K562 (cell line): ENCODE results near the gene ATF5. TPM values are rescaled to one million over a fixed set of nuclear protein-coding genes. Genes with fewer than 3 reads are reported as not detected.

Experiments
- CC2D1A ChIP-seq: fragments of 450-650 bp; IDR thresholded peaks from 2 replicates; pipeline ENCODE4 v1.6.1; 2017; ENCODE audit warnings: mild to moderate bottlenecking
- CHAMP1 ChIP-seq: fragments of 450-650 bp; IDR thresholded peaks from 2 replicates; pipeline ENCODE4 v1.6.1; 2016; ENCODE audit warnings: mild to moderate bottlenecking
- DNMT1 ChIP-seq: fragments of 450-650 bp; IDR thresholded peaks from 2 replicates; pipeline ENCODE4 v1.6.1; 2016; ENCODE audit warnings: antibody characterized with exemption, mild to moderate bottlenecking
- E2F3 ChIP-seq: fragments of 250-450 bp; sonication (Bioruptor Pico); IDR thresholded peaks from 2 replicates; pipeline ENCODE4 v1.4.0; 2020; ENCODE audit warnings: mild to moderate bottlenecking
- FOXK1 ChIP-seq: sonication (generic); formaldehyde crosslinking; IDR thresholded peaks from 2 replicates; pipeline ENCODE4 v1.8.0; 2022; ENCODE audit warnings: missing genetic modification reagents, mild to moderate bottlenecking, borderline replicate concordance
- FOXP1 ChIP-seq: sonication (generic); formaldehyde crosslinking; IDR thresholded peaks from 2 replicates; pipeline ENCODE4 v1.8.0; 2022; ENCODE audit warnings: mild to moderate bottlenecking, missing genetic modification reagents
- HNRNPLL ChIP-seq: fragments of 200-400 bp; formaldehyde crosslinking; IDR thresholded peaks from 2 replicates; pipeline ENCODE4 v1.6.1; 2017; ENCODE audit warnings: low read length, low read depth, mild to moderate bottlenecking; ENCODE audit not compliant: poor library complexity, severe bottlenecking
- MAX ChIP-seq: sonication (generic); formaldehyde crosslinking; IDR thresholded peaks from 2 replicates; pipeline ENCODE4 v1.9.0; 2022; ENCODE audit warnings: mild to moderate bottlenecking, missing genetic modification reagents
- MAZ ChIP-seq, 2 experiments: fragments of 450-650 bp in 1 of 2; sonication (generic) in 1 of 2; formaldehyde crosslinking; IDR thresholded peaks in 1 of 2; conservative IDR thresholded peaks in 1 of 2; 2 replicates each; pipeline versions ENCODE4 v1.4.0 to v1.5.0; 2020; ENCODE audit warnings: mild to moderate bottlenecking in 1 of 2, missing genetic modification reagents in 1 of 2
- MCM2 ChIP-seq: fragments of 450-650 bp; IDR thresholded peaks from 2 replicates; pipeline ENCODE4 v1.6.1; 2017; ENCODE audit warnings: low read depth, mild to moderate bottlenecking
- MIER1 ChIP-seq: fragments of 450-650 bp; IDR thresholded peaks from 2 replicates; pipeline ENCODE4 v1.6.1; 2016; ENCODE audit warnings: antibody characterized with exemption, mild to moderate bottlenecking, low read depth
- NFE2 ChIP-seq: IDR thresholded peaks from 2 replicates; pipeline ENCODE4 v1.6.1; 2014; ENCODE audit warnings: antibody characterized with exemption, low read depth
- NR2C1 ChIP-seq, 2 experiments: fragments of 450-650 bp; IDR thresholded peaks; 2 replicates each; pipeline ENCODE4 v1.6.1; 2017; ENCODE audit warnings: mild to moderate bottlenecking in 2 of 2, antibody characterized with exemption in 1 of 2, inconsistent platforms in 1 of 2, missing compliant biosample characterization in 1 of 2, missing genetic modification characterization in 1 of 2
- NR4A1 ChIP-seq, 2 experiments: fragments of 250-450 bp in 1 of 2; fragments of 450-650 bp in 1 of 2; sonication (Bioruptor Pico) in 1 of 2; IDR thresholded peaks; 2 replicates each; pipeline versions ENCODE4 v1.4.0 to v1.6.1; 2016 to 2020; ENCODE audit warnings: mild to moderate bottlenecking in 2 of 2, missing compliant biosample characterization in 1 of 2, missing genetic modification characterization in 1 of 2, moderate library complexity in 1 of 2
- POU5F1 ChIP-seq: fragments of 150-350 bp; IDR thresholded peaks from 2 replicates; pipeline ENCODE4 v1.6.1; 2014; ENCODE audit warnings: borderline replicate concordance, low read length, low read depth, mild to moderate bottlenecking; ENCODE audit not compliant: partially characterized antibody
- SMAD2 ChIP-seq: fragments of 150-350 bp; IDR thresholded peaks from 2 replicates; pipeline ENCODE4 v1.6.1; 2014; ENCODE audit warnings: low read depth, mild to moderate bottlenecking, low read length
- SNRNP70 ChIP-seq: fragments of 200-400 bp; formaldehyde crosslinking; optimal IDR thresholded peaks from 2 replicates; pipeline ENCODE3; 2017; ENCODE audit warnings: low read depth, low read length
- SP1 ChIP-seq: sonication (generic); formaldehyde crosslinking; IDR thresholded peaks from 2 replicates; pipeline ENCODE4 v1.8.1; 2022; ENCODE audit warnings: mild to moderate bottlenecking, missing genetic modification reagents
- TRIM24 ChIP-seq, 2 experiments: fragments of 450-650 bp; IDR thresholded peaks; 2 replicates each; pipeline ENCODE4 v1.6.1; 2016
- U2AF2 ChIP-seq: fragments of 200-400 bp; formaldehyde crosslinking; optimal IDR thresholded peaks from 2 replicates; pipeline ENCODE3; 2017; ENCODE audit warnings: low read depth, mild to moderate bottlenecking, low read length
- ZFPM2 ChIP-seq: fragments of 250-450 bp; sonication (Bioruptor Pico); IDR thresholded peaks from 2 replicates; pipeline ENCODE4 v1.5.1; 2022; ENCODE audit warnings: mild to moderate bottlenecking
- ZNF133 ChIP-seq: fragments of 250-450 bp; sonication (Bioruptor Pico); IDR thresholded peaks from 2 replicates; pipeline ENCODE4 v1.4.0; 2020; ENCODE audit warnings: mild to moderate bottlenecking
- ZNF239 ChIP-seq: fragments of 250-450 bp; sonication (Bioruptor Pico); IDR thresholded peaks from 2 replicates; pipeline ENCODE4 v1.4.0; 2020; ENCODE audit warnings: mild to moderate bottlenecking
- ZNF655 ChIP-seq: fragments of 250-450 bp; sonication (Bioruptor Pico); IDR thresholded peaks from 2 replicates; pipeline ENCODE4 v1.5.0; 2021
- polyA plus RNA-seq, 8 experiments: library from polyadenylated mRNA; depleted of rRNA in 4 of 8; stranded (reverse) in 5 of 8; unstranded in 3 of 8; fragments of >200 nt; fragmentation: Nextera tagmentation in 2 of 8; fragmentation: Illumina TruSeq in 1 of 8; extraction: Ambion mirVana in 2 of 8; extraction: Trizol in 1 of 8; gene quantifications; 2 replicates each; pipeline versions ENCODE4 v1.2.1 to v1.2.3, GENCODE V29; 2011 to 2014; ENCODE audit warnings: inconsistent platforms in 1 of 8, missing spikeins in 1 of 8
- total RNA-seq, 7 experiments: library from RNA; depleted of rRNA in 6 of 7; stranded (reverse); fragments of >200 nt in 6 of 7; fragmentation: Illumina TruSeq in 2 of 7; extraction: Trizol in 2 of 7; gene quantifications; 2 replicates each; pipeline versions ENCODE4 v1.2.1 to v1.2.3, GENCODE V29; 2011 to 2021; ENCODE audit warnings: low replicate concordance in 1 of 7
- TF ChIP-seq, protein P1 (sequence below): fragments of 250-450 bp; sonication (Bioruptor Pico); IDR thresholded peaks from 2 replicates; pipeline ENCODE4 v1.4.0; 2020

The ATF5 gene
- total and polyA plus RNA-seq, 9 of the 15 experiments (the other 6 are each of a cell fraction or from before 2014, with no cell fraction given), result 3.0 to 57.6 (median 11.1) TPM

DNA sequence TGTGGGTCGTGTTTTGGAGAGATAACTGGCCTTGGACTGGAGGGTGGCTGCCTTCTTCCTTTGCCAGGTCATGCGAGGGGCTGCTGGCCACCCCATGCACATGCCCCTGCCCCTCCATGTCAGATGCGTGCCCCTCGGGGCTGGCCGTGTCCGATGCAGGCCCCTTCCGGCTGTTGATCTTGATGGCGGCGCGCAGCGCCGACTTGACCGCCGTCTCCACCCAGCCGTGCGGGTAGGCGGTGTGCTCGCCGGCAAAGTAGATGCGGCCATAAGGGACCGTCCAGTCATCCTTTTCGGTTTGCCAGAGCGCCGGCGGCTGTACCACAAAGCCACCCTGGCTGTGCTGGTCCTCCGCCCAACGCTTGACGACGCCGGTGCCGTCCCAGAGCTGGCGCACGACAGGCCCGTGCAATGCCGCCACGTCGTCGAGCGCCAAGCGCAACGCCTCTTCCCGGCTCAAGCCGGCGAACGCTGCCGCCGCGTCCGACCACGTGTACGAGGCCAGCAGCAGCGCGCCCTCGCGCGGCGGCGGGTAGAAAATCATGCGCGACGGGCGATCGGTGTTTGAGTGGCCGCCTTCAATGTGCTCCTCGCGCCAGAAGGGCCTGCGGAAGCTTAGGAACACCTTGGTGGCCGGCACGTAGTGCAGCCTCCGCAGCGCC, 39.2 kb upstream of the ATF5 start (continued):
- TF ChIP-seq MAZ (CRISPR knock-in tag; conservative IDR thresholded peaks at IDR 0.05 in 1 of 2, IDR thresholded peaks at IDR 0.05 in 1 of 2) (peak; percentile 71 to 95), POU5F1 (no peak), DNMT1 (no peak), SMAD2 (no peak), NR2C1 (IDR thresholded peaks at IDR 0.05) (no peak), NR2C1 (tag; IDR thresholded peaks at IDR 0.05) (0 out of 2 replicates have a peak, but pooled peaks have one; percentile 14), NFE2 (peak; percentile 44; the same call in 1 of the 2 replicates), CC2D1A (no peak), ZNF133 (CRISPR knock-in tag) (no peak), MAX (CRISPR knock-in tag) (peak; percentile 100), HNRNPLL (peak; percentile 56), NR4A1 (CRISPR knock-in tag; IDR thresholded peaks at IDR 0.05) (no peak), NR4A1 (tag; IDR thresholded peaks at IDR 0.05) (peak; percentile 84; the same call in 1 of the 2 replicates), ZNF239 (no peak), U2AF2 (no peak), E2F3 (peak; percentile 56; the same call in 1 of the 2 replicates), ZNF655 (CRISPR knock-in tag) (no peak), TRIM24 (IDR thresholded peaks at IDR 0.05) (peak in 1 of 2 experiments; percentile 81; a peak in 2 of 4 replicates), ZFPM2 (CRISPR knock-in tag) (no peak), SP1 (CRISPR knock-in tag) (peak; percentile 99), SNRNP70 (no peak), MCM2 (no peak), CHAMP1 (no peak), MIER1 (no peak), FOXK1 (CRISPR knock-in tag) (peak; percentile 99), FOXP1 (peak; percentile 100)
- TF ChIP-seq, protein P1, sequence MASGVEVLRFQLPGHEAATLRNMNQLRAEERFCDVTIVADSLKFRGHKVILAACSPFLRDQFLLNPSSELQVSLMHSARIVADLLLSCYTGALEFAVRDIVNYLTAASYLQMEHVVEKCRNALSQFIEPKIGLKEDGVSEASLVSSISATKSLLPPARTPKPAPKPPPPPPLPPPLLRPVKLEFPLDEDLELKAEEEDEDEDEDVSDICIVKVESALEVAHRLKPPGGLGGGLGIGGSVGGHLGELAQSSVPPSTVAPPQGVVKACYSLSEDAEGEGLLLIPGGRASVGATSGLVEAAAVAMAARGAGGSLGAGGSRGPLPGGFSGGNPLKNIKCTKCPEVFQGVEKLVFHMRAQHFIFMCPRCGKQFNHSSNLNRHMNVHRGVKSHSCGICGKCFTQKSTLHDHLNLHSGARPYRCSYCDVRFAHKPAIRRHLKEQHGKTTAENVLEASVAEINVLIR, result no peak; the same call in 1 of the 2 replicates
